ENCODE measurements around the gene CD9.

The CD9 gene

DNA sequence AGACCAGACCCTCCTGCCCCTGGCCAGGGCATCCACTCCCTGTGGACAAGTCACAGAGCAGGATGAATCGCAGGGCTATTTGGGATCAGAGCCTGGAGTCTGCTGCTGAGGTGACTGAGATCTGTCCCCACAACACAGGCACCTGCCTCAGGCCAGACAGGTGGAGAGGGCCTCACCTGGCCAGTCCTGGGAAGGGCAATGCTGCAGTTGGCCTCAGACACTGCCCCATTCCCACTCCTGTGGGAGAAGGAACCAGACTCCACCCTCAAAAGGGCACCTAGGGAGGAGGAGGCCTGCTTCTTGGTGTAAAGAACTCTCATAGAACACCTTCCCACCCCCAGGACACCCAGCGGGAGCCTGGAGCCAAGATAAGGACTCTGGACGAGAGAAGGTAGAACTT, 62.0 kb downstream of the CD9 start:
- H3K4me3 Mint-ChIP-seq, result no peak overlapping the region
- no peak for TF ChIP-seq CTCF (IDR thresholded peaks at IDR 0.05)
- peaks cover 3% of the 10 kb centered on the region for H3K27me3 Mint-ChIP-seq (ENCODE audit: low read depth, poor library complexity)
- no peaks in the 10 kb centered on the region for H3K36me3 Mint-ChIP-seq (ENCODE audit: low read depth)
- H3K27ac Mint-ChIP-seq, result peak overlapping the region; percentile 80
- H3K9me3 Mint-ChIP-seq, result peaks cover 19% of the 10 kb centered on the region
- peaks cover 37% of the 10 kb centered on the region for H3K4me1 Mint-ChIP-seq
- DNase-seq, result no peak

GRCh38 chr12:6262623-6263022, 62.4 kb downstream of the CD9 start:
- H3K27me3 Mint-ChIP-seq (ENCODE audit: low read depth, poor library complexity), result peaks cover 3% of the 10 kb centered on the region
- H3K4me1 Mint-ChIP-seq, result peaks cover 37% of the 10 kb centered on the region
- H3K36me3 Mint-ChIP-seq (ENCODE audit: low read depth), result no peaks in the 10 kb centered on the region
- H3K4me3 Mint-ChIP-seq, result no peak overlapping the region
- DNase-seq, result no peak
- TF ChIP-seq CTCF (IDR thresholded peaks at IDR 0.05), result no peak
- peaks cover 15% of the 10 kb centered on the region for H3K9me3 Mint-ChIP-seq
- peak overlapping the region; percentile 80 for H3K27ac Mint-ChIP-seq

- Mint-ChIP-seq H3K27ac (peak overlapping the region; percentile 85), H3K36me3 (ENCODE audit: low read depth) (no peaks in the 10 kb centered on the region)
Observed at GRCh38 chr12:6263931-6264330, 63.7 kb downstream of the CD9 start.

GRCh38 chr12:6264402-6265037, 64.3 kb downstream of the CD9 start:
- H3K27ac Mint-ChIP-seq, result peak overlapping the region; percentile 85
- peaks cover 46% of the 10 kb centered on the region for H3K4me1 Mint-ChIP-seq

More at GRCh38 chr12:6263931-6264330, 63.7 kb downstream of the CD9 start:
- Mint-ChIP-seq H3K4me1 (peaks cover 45% of the 10 kb centered on the region), H3K27me3 (ENCODE audit: low read depth, poor library complexity) (peaks cover 6% of the 10 kb centered on the region), H3K4me3 (no peak overlapping the region), H3K9me3 (peaks cover 2% of the 10 kb centered on the region)
- no peak for TF ChIP-seq CTCF (IDR thresholded peaks at IDR 0.05)
- no peak for DNase-seq

GRCh38 chr12:6265038-6265405, 64.8 kb downstream of the CD9 start:
- Mint-ChIP-seq H3K27me3 (ENCODE audit: low read depth, poor library complexity) (peaks cover 6% of the 10 kb centered on the region), H3K9me3 (no peaks in the 10 kb centered on the region), H3K4me1 (peaks cover 46% of the 10 kb centered on the region), H3K27ac (peak overlapping the region; percentile 2), H3K36me3 (ENCODE audit: low read depth) (no peaks in the 10 kb centered on the region), H3K4me3 (no peak overlapping the region)
- no peak for DNase-seq
- TF ChIP-seq CTCF (IDR thresholded peaks at IDR 0.05), result no peak

More at GRCh38 chr12:6264402-6265037, 64.3 kb downstream of the CD9 start:
- H3K4me3 Mint-ChIP-seq, result no peak overlapping the region
- no peak for TF ChIP-seq CTCF (IDR thresholded peaks at IDR 0.05)
- no peaks in the 10 kb centered on the region for H3K9me3 Mint-ChIP-seq
- no peak for DNase-seq
- H3K36me3 Mint-ChIP-seq (ENCODE audit: low read depth), result no peaks in the 10 kb centered on the region
- peaks cover 6% of the 10 kb centered on the region for H3K27me3 Mint-ChIP-seq (ENCODE audit: low read depth, poor library complexity)

DNA sequence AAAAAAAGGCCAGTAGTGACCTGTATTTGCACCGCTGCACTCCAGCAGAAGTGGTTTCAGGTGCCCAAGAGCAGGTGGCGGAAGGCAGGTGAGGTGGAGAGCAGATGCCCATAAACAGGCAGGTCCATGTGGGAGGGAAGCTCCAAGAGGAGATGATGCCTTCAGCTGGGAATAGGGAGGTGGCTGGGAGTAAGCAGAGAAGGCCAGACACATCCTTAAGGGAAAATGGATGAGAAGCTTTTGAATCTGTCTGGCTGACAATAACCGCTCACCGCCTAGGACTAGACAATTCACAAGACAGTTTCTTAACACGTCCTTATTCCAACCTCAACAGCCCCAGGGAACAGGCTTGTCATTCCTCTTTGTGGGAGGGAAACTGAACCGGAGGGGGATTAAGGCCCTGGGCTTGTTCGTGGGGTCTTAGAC, 66.4 kb downstream of the CD9 start:
- Mint-ChIP-seq H3K9me3 (no peaks in the 10 kb centered on the region), H3K4me3 (no peak overlapping the region), H3K27ac (peak overlapping the region; percentile 36), H3K36me3 (ENCODE audit: low read depth) (no peaks in the 10 kb centered on the region), H3K4me1 (peaks cover 51% of the 10 kb centered on the region), H3K27me3 (ENCODE audit: low read depth, poor library complexity) (peaks cover 4% of the 10 kb centered on the region)
- no peak for TF ChIP-seq CTCF (IDR thresholded peaks at IDR 0.05)
- no peak for DNase-seq

Measured in nephron progenitor cell (in vitro differentiated cells).